ENCODE data around the gene DUSP22.

DNA sequence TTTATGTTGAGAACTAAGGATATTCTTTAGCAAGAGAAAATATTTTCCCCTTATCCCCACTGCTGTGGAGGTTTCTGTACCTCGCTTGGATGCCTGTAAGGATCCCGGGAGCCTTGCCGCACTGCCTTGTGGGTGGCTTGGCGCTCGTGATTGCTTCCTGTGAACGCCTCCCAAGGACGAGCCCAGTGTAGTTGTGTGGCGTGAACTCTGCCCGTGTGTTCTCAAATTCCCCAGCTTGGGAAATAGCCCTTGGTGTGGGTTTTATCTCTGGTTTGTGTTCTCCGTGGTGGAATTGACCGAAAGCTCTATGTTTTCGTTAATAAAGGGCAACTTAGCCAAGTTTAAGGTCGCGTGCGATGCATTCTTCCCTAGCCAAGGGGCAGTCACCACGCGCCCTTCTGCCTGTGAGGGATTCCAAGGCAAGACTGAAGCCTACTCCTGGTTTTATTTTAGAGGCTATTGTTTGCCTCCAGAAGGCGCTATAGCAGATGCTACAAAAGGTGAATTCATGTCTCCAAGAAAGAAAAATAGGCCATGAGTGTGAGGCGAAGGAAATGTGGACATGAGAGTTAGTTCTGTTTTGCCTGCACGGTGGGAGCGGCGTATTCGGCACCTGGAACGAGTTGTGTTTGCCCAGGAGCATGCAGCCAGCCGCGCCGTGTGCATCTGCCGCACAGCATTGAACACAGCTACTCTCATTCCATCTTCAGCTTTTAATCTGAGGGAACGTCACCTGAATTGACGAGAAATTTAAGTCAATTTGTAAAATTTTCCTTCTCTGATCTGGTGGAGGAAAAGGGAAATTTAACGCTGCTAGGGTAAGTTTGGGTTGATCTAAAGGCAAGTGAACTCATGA is 59.0 kb downstream of the DUSP22 start:
- TF ChIP-seq, protein P1, sequence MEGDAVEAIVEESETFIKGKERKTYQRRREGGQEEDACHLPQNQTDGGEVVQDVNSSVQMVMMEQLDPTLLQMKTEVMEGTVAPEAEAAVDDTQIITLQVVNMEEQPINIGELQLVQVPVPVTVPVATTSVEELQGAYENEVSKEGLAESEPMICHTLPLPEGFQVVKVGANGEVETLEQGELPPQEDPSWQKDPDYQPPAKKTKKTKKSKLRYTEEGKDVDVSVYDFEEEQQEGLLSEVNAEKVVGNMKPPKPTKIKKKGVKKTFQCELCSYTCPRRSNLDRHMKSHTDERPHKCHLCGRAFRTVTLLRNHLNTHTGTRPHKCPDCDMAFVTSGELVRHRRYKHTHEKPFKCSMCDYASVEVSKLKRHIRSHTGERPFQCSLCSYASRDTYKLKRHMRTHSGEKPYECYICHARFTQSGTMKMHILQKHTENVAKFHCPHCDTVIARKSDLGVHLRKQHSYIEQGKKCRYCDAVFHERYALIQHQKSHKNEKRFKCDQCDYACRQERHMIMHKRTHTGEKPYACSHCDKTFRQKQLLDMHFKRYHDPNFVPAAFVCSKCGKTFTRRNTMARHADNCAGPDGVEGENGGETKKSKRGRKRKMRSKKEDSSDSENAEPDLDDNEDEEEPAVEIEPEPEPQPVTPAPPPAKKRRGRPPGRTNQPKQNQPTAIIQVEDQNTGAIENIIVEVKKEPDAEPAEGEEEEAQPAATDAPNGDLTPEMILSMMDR (IDR thresholded peaks at IDR 0.05), result no peak
- TF ChIP-seq EZH2 (IDR thresholded peaks at IDR 0.05; ENCODE audit: borderline replicate concordance, insufficient read depth, low read depth, low read length, poor library complexity, severe bottlenecking), result no peak
